Measurements from ENCODE around the gene ZMYND11.

ZMYND11 gene

DNA sequence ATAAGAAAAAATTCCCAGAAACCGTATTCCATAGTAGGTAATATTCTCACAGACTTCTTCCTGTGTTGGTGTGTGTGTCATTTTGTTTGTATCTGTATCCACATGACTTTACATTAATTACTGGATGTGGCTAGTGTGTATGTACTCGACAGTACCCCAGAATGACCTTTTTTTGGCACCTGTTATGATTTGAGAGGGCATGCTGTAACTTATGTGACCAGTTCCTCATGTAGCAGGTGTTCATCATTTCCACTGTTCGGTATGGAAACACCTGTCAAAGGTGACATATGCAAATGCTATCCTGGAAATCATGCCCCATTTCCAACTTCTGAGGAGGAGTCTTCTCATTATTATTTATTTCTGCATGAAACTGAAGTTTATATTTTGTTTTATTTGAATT lies 89.3 kb downstream of the ZMYND11 start:
- DNase-seq (ENCODE audit: low read depth in 1 of 2, low spot score in 1 of 2): no peak
- TF ChIP-seq JUND (IDR thresholded peaks at IDR 0.05; ENCODE audit: low read depth): no peak
- in situ Hi-C loops (cut with HindIII; ENCODE audit: low pct_unique_long_range_greater_than_20kb, low sequenced_read_pairs): no loop called here

DNA sequence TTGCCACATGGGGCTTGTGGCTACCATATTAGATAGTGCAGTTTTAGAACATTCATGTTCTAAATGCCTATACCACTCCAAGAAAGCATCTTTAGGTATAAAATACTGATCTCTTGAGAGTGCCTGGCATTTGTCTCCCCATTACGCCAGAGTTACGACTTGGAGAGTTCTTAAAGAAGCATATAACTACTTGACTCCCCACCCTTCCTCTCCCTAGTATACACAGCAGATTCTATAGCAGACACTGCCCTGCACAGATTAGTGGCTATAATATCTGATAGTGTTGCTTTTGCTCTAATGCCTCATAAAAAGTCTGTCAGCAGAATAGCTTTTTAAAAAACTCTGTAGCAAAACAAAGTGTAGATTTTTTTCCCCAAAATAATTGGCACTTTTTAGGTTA lies 90.8 kb downstream of the ZMYND11 start:
- no peak for TF ChIP-seq JUND (IDR thresholded peaks at IDR 0.05; ENCODE audit: low read depth)
- in situ Hi-C loops (cut with HindIII; ENCODE audit: low pct_unique_long_range_greater_than_20kb, low sequenced_read_pairs): no loop called here
- DNase-seq (ENCODE audit: low read depth in 1 of 2, low spot score in 1 of 2): no peak

- DNase-seq (ENCODE audit: low read depth in 1 of 2, low spot score in 1 of 2): no peak
- in situ Hi-C loops (cut with HindIII; ENCODE audit: low pct_unique_long_range_greater_than_20kb, low sequenced_read_pairs): no loop called here
- TF ChIP-seq JUND (IDR thresholded peaks at IDR 0.05; ENCODE audit: low read depth): no peak
Measured at GRCh38 chr10:227014-227413, 91.8 kb downstream of the ZMYND11 start.

DNA sequence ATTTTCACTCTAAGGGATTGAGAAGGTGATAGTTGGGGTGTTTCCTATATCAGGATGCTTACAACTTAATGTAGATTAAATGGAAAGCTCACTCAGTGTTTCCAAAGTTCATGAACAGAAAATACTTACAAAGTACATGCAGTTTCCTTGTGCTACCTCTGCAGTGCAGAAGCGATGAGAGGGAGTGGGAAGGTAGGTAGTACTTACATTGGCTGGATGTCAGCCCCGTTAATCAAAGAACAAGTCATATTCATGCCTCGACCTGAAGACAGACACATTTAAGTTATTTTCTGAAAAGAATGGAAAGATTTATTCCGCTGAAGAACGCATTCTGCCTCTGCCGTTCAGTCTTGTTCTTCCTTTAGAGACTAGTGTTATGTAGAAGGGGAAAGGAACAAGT lies 93.1 kb downstream of the ZMYND11 start:
- DNase-seq (ENCODE audit: low read depth in 1 of 2, low spot score in 1 of 2): no peak
- no peak for TF ChIP-seq JUND (IDR thresholded peaks at IDR 0.05; ENCODE audit: low read depth)
- in situ Hi-C loops (cut with HindIII; ENCODE audit: low pct_unique_long_range_greater_than_20kb, low sequenced_read_pairs): no loop called here

GRCh38 chr10:230758-231157 lies 95.5 kb downstream of the ZMYND11 start:
- peak in 1 of 2 experiments; percentile 41 for DNase-seq (ENCODE audit: low read depth in 1 of 2, low spot score in 1 of 2)
- in situ Hi-C loops (cut with HindIII; ENCODE audit: low pct_unique_long_range_greater_than_20kb, low sequenced_read_pairs): no loop called here
- no peak for TF ChIP-seq JUND (IDR thresholded peaks at IDR 0.05; ENCODE audit: low read depth)

GRCh38 chr10:232061-232460 lies 96.8 kb downstream of the ZMYND11 start:
- no peak for TF ChIP-seq JUND (IDR thresholded peaks at IDR 0.05; ENCODE audit: low read depth)
- DNase-seq (ENCODE audit: low read depth in 1 of 2, low spot score in 1 of 2): no peak
- in situ Hi-C loops (cut with HindIII; ENCODE audit: low pct_unique_long_range_greater_than_20kb, low sequenced_read_pairs): no loop called here

DNA sequence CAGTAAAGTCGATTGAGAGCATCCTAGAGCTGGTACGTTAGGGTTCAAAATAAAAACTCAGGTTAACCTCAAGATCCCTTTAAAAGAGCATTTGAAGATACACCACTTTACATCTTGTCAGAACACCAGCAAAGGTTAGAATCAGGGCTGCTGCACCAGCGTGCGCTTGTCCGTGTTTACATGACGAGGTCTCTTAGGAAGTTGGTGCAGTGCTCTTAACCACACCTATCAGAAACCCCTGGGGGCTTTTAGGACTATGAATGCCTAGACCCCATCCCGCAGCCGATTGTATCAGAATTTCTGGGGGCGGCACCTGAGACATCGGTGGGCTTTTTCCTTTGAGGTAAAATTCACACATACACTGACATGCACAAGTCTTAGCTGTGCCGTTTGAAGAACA lies 97.6 kb downstream of the ZMYND11 start:
- in situ Hi-C loops (cut with HindIII; ENCODE audit: low pct_unique_long_range_greater_than_20kb, low sequenced_read_pairs): no loop called here
- no peak for TF ChIP-seq JUND (IDR thresholded peaks at IDR 0.05; ENCODE audit: low read depth)
- DNase-seq (ENCODE audit: low read depth in 1 of 2, low spot score in 1 of 2): no peak

DNA sequence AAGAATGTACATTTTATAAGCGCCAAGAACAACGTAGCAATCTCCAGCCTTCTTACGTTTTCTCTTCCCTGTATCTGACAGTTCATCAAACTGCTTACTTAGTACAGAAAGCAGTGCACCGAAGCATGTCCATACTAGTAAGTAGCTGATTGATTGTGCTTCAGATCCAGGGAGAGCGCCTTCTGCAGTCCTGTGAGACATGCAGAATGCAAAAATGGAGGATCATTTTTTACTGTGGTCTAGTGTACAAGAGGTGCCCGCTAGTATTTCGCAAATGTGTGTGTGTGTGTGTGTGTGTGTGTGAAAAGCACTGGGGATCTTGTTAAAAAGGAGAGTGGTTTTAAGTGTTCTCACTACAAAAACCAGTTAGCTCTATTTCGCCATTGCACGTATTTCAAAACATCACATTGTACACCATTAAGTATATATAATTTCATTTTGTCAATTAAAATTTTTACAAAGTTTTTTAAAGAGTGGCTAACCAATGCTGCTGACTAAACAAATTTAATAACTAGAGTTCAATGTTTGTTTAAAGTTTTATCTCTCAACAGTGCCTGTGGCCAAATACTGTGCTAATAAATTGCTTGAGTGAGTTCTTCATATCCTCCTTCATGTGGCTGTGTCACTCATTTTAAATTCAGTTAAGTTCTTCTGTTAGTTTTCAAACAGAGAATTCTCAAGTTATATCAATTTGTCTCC lies 99.6 kb downstream of the ZMYND11 start:
- no peak for TF ChIP-seq JUND (IDR thresholded peaks at IDR 0.05; ENCODE audit: low read depth)
- in situ Hi-C loops (cut with HindIII; ENCODE audit: low pct_unique_long_range_greater_than_20kb, low sequenced_read_pairs): no loop called here
- peak in 1 of 2 experiments; percentile 42 for DNase-seq (ENCODE audit: low read depth in 1 of 2, low spot score in 1 of 2)

- in situ Hi-C loops (cut with HindIII; ENCODE audit: low pct_unique_long_range_greater_than_20kb, low sequenced_read_pairs): no loop called here
- no peak for DNase-seq (ENCODE audit: low read depth in 1 of 2, low spot score in 1 of 2)
Measured at GRCh38 chr10:235915-236314, 100.7 kb downstream of the ZMYND11 start.

DNA sequence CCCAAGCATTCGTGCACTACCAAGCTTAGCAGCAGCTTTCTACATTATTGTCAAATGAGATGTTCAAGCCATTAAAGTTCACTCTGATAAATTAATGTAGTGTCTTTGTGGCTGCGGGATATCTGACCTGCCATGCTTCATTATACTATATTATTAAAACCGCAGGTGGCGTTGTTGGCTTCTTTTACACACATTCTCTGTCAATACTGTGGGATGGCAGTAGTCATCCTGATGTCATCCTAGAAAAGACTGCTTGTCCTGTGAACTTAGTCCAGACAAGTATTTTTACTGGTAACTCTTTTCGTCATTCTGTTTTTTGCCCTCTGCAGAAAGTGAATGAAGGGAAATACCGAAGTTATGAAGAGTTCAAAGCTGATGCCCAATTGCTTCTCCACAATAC lies 103.9 kb downstream of the ZMYND11 start:
- TF ChIP-seq JUND (IDR thresholded peaks at IDR 0.05; ENCODE audit: low read depth): no peak
- DNase-seq (ENCODE audit: low read depth in 1 of 2, low spot score in 1 of 2): peak in 1 of 2 experiments; percentile 75
- in situ Hi-C loops (cut with HindIII; ENCODE audit: low pct_unique_long_range_greater_than_20kb, low sequenced_read_pairs): no loop called here

More at GRCh38 chr10:235915-236314, 100.7 kb downstream of the ZMYND11 start:
- no peak for TF ChIP-seq JUND (IDR thresholded peaks at IDR 0.05; ENCODE audit: low read depth)

- in situ Hi-C loops (cut with HindIII; ENCODE audit: low pct_unique_long_range_greater_than_20kb, low sequenced_read_pairs): no loop called here
- no peak for DNase-seq (ENCODE audit: low read depth in 1 of 2, low spot score in 1 of 2)
- no peak for TF ChIP-seq JUND (IDR thresholded peaks at IDR 0.05; ENCODE audit: low read depth)
Measured at GRCh38 chr10:241451-241850, 106.2 kb downstream of the ZMYND11 start.

DNA sequence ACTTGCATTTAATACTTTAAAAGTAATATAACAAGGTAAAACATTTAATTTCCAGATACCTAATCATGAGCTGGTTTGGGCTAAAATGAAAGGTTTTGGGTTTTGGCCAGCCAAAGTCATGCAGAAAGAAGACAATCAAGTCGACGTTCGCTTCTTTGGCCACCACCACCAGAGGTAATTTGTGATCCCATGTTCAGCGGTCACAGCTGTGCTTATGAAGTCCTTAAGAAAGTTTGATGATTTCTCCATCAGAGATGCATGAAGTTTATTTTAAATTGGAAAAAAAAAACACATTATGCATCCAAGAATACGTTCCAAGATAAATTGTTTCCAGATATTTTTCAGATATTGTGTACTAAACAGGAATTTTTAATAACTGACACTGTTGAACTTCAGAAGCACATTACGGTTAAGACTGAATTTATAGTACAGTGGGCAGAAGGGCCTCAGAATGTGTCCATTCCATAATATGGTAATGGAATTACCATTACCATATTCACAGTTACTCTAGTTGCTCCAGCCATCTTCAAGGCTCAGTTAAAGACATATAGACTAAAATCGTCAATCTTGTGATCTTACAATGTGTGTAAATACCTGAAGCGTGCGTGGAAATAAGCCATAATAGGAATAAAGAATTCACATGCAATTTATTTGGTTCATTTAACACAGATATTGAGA lies 106.8 kb downstream of the ZMYND11 start:
- in situ Hi-C loops (cut with HindIII; ENCODE audit: low pct_unique_long_range_greater_than_20kb, low sequenced_read_pairs): no loop called here
- no peak for DNase-seq (ENCODE audit: low read depth in 1 of 2, low spot score in 1 of 2)
- no peak for TF ChIP-seq JUND (IDR thresholded peaks at IDR 0.05; ENCODE audit: low read depth)

GRCh38 chr10:244227-244626 lies 109.0 kb downstream of the ZMYND11 start:
- in situ Hi-C loops (cut with HindIII; ENCODE audit: low pct_unique_long_range_greater_than_20kb, low sequenced_read_pairs): no loop called here
- TF ChIP-seq JUND (IDR thresholded peaks at IDR 0.05; ENCODE audit: low read depth): no peak
- DNase-seq (ENCODE audit: low read depth in 1 of 2, low spot score in 1 of 2): no peak

Measured in T47D (cell line).